GM23338 (cell line): ENCODE results near the gene CLCN1. TPM values are rescaled to one million over a fixed set of nuclear protein-coding genes. Genes with fewer than 3 reads are reported as not detected.

Source experiments
- ATAC-seq: fragments of 200-7000 bp; cut with Tn5 transposase; 3 replicates; pipeline ENCODE4 v1.9.1; 2020
- DNase-seq: peaks from one replicate; pipeline ENCODE4 v3.0.0-alpha.2; 2015; ENCODE audit warnings: low spot score
- H2AFZ ChIP-seq: fragments of 200-600 bp; sonication (generic); 2 replicates; pipeline ENCODE4 v1.8.0; 2016; ENCODE audit warnings: antibody characterized with exemption, mild to moderate bottlenecking, moderate library complexity
- H3F3A ChIP-seq: fragments of 200-600 bp; sonication (generic); replicated peaks from 2 replicates; pipeline ENCODE4 v1.8.0; 2017; ENCODE audit warnings: antibody characterized with exemption, mixed run types, low read depth
- H3K27ac ChIP-seq: fragments of 200-600 bp; sonication (generic); 2 replicates; pipeline ENCODE4 v1.6.1; 2016; ENCODE audit warnings: low read depth
- H3K27me3 ChIP-seq: fragments of 200-600 bp; sonication (generic); 2 replicates; pipeline ENCODE4 v1.8.0; 2016; ENCODE audit warnings: mild to moderate bottlenecking, mixed run types, moderate library complexity; ENCODE audit not compliant: insufficient read depth
- H3K36me3 ChIP-seq: fragments of 200-600 bp; sonication (generic); 2 replicates; pipeline ENCODE4 v1.8.0; 2016; ENCODE audit warnings: mild to moderate bottlenecking; ENCODE audit not compliant: insufficient read depth
- H3K4me1 ChIP-seq: fragments of 200-600 bp; sonication (generic); 2 replicates; pipeline ENCODE4 v1.8.0; 2016; ENCODE audit warnings: mild to moderate bottlenecking, moderate library complexity; ENCODE audit not compliant: insufficient read depth
- H3K4me2 ChIP-seq: fragments of 200-600 bp; sonication (generic); 2 replicates; pipeline ENCODE4 v1.7.1; 2017; ENCODE audit warnings: mixed run types
- H3K4me3 ChIP-seq: fragments of 200-600 bp; sonication (generic); 2 replicates; pipeline ENCODE4 v1.6.1; 2016; ENCODE audit warnings: mixed run types
- H3K79me2 ChIP-seq: fragments of 200-600 bp; sonication (generic); replicated peaks from 2 replicates; pipeline ENCODE4 v1.8.0; 2017; ENCODE audit warnings: mild to moderate bottlenecking; ENCODE audit not compliant: insufficient read depth
- H3K9me2 ChIP-seq: fragments of 200-600 bp; sonication (generic); 2 replicates; pipeline ENCODE4 v1.8.0; 2017; ENCODE audit not compliant: insufficient read depth
- H4K20me1 ChIP-seq: fragments of 200-600 bp; sonication (generic); replicated peaks from 2 replicates; pipeline ENCODE4 v1.8.0; 2017; ENCODE audit warnings: mild to moderate bottlenecking; ENCODE audit not compliant: insufficient read depth
- H3K27ac Mint-ChIP-seq: 2 replicates; pipeline ENCODE4 v1.8.0; 2020; ENCODE audit warnings: inconsistent platforms, mild to moderate bottlenecking, moderate library complexity, mixed read lengths
- H3K27me3 Mint-ChIP-seq: 3 replicates; pipeline ENCODE4 v1.8.0; 2022; ENCODE audit warnings: low read depth, mild to moderate bottlenecking, moderate library complexity, mixed read lengths, inconsistent platforms; ENCODE audit not compliant: insufficient read depth, poor library complexity
- H3K36me3 Mint-ChIP-seq: 3 replicates; pipeline ENCODE4 v1.8.0; 2021; ENCODE audit warnings: low read depth, mild to moderate bottlenecking, inconsistent platforms, moderate library complexity, mixed read lengths
- H3K4me1 Mint-ChIP-seq: 3 replicates; pipeline ENCODE4 v1.8.0; 2020; ENCODE audit warnings: mild to moderate bottlenecking, inconsistent platforms, mixed read lengths
- H3K4me3 Mint-ChIP-seq: 3 replicates; pipeline ENCODE4 v1.8.0; 2021; ENCODE audit warnings: moderate library complexity, mild to moderate bottlenecking, inconsistent platforms, mixed read lengths
- H3K9me3 Mint-ChIP-seq: 3 replicates; pipeline ENCODE4 v1.8.0; 2020; ENCODE audit warnings: moderate library complexity, mild to moderate bottlenecking, inconsistent platforms, mixed read lengths
- CREB1 ChIP-seq: fragments of 250-450 bp; sonication (Bioruptor Pico); IDR thresholded peaks from 2 replicates; pipeline ENCODE4 v1.5.0; 2020; ENCODE audit warnings: low read depth, mild to moderate bottlenecking, moderate library complexity
- EZH2 ChIP-seq: fragments of 200-600 bp; sonication (generic); IDR thresholded peaks from one replicate; pipeline ENCODE4 v1.8.0; 2017; ENCODE audit warnings: antibody characterized with exemption, mild to moderate bottlenecking, low read depth; ENCODE audit not compliant: unreplicated experiment
- NANOG ChIP-seq: IDR thresholded peaks from 2 replicates; pipeline ENCODE4 v1.6.1; 2016; ENCODE audit warnings: antibody characterized with exemption, borderline replicate concordance
- POLR2AphosphoS5 ChIP-seq: IDR thresholded peaks from 2 replicates; pipeline ENCODE4 v1.6.1; 2016; ENCODE audit warnings: antibody characterized with exemption, low read depth
- REST ChIP-seq: IDR thresholded peaks from one replicate; pipeline ENCODE4 v1.6.1; 2018; ENCODE audit warnings: antibody characterized with exemption; ENCODE audit not compliant: unreplicated experiment
- STAT1 ChIP-seq: IDR thresholded peaks from one replicate; pipeline ENCODE4 v1.6.1; 2016; ENCODE audit warnings: antibody characterized with exemption; ENCODE audit not compliant: unreplicated experiment
- ZNF331 ChIP-seq: fragments of 250-450 bp; sonication (Bioruptor Pico); IDR thresholded peaks from 2 replicates; pipeline ENCODE4 v1.5.0; 2020; ENCODE audit warnings: low read depth, mild to moderate bottlenecking, moderate library complexity
- ZNF462 ChIP-seq: fragments of 250-450 bp; sonication (Bioruptor Pico); IDR thresholded peaks from 2 replicates; pipeline ENCODE4 v1.5.0; 2020; ENCODE audit warnings: mild to moderate bottlenecking, moderate library complexity
- polyA plus RNA-seq: library from polyadenylated mRNA; unstranded; fragments of >200 nt; fragmentation: Nextera tagmentation; extraction: Ambion mirVana; gene quantifications from 2 replicates; pipeline ENCODE4 v1.2.1, GENCODE V29; 2016
- total RNA-seq: library from RNA; depleted of rRNA; stranded (reverse); fragments of >200 nt; shearing (Covaris generic); gene quantifications from 2 replicates; pipeline ENCODE4 v1.2.3, GENCODE V29; 2014

Gene CLCN1
- total and polyA plus RNA-seq, 2 experiments from 2014 or later = 0.38 to 0.48 TPM

- H3K4me1 Mint-ChIP-seq = peaks cover 4% of the 10 kb centered on the region; the same call in 2 of the 3 replicates
- no peak overlapping the region for H2AFZ ChIP-seq
- H3K4me1 ChIP-seq = no peaks in the 10 kb centered on the region; the same call in 1 of the 2 replicates
- H3K4me3 ChIP-seq = no peak overlapping the region
- no peak overlapping the region for H3K4me2 ChIP-seq
- H3K36me3 ChIP-seq = no peaks in the 10 kb centered on the region; the same call in 1 of the 2 replicates
- H3K9me2 ChIP-seq = no peaks in the 10 kb centered on the region
- no peak overlapping the region for H3K27ac ChIP-seq
- ATAC-seq = no peak
- peaks cover 7% of the 10 kb centered on the region; the same call in 2 of the 3 replicates for H3K36me3 Mint-ChIP-seq
- TF ChIP-seq STAT1 (no peak), CREB1 (CRISPR knock-in tag) (no peak), ZNF331 (CRISPR knock-in tag) (no peak), POLR2AphosphoS5 (no peak), REST (no peak), NANOG (no peak), EZH2 (no peak), ZNF462 (no peak)
- H3K79me2 ChIP-seq = no peaks in the 10 kb centered on the region
- no peak overlapping the region for H3K4me3 Mint-ChIP-seq
- 0 out of 2 replicates have a peak, but pooled peaks cover 3% of the 10 kb centered on the region for H3F3A ChIP-seq
- no peak overlapping the region for H3K27ac Mint-ChIP-seq
- DNase-seq = no peak
- no peaks in the 10 kb centered on the region; the same call in 2 of the 3 replicates for H3K9me3 Mint-ChIP-seq
- 0 out of 2 replicates have a peak, but pooled peaks cover 5% of the 10 kb centered on the region for H3K27me3 ChIP-seq
- peaks cover 2% of the 10 kb centered on the region for H3K27me3 Mint-ChIP-seq
- no peaks in the 10 kb centered on the region for H4K20me1 ChIP-seq
Observed at GRCh38 chr7:143269251-143269650, 46.7 kb upstream of the CLCN1 start.
